ENCODE results near the gene CENPN.

- TF ChIP-seq CTCF (IDR thresholded peaks at IDR 0.05) = no peak
- no peak for TF ChIP-seq POLR2A (IDR thresholded peaks at IDR 0.05)
These were observed 3.2 kb upstream of the CENPN start for GRCh38 chr16:81003610-81004460.

All from testis (tissue), 2 donors.